NOMO-1 treated with dmso at 0.1 percent for 144 hours (cell line): Measurements from ENCODE around the gene AMN.

Source experiments
- DNase-seq: peaks from one replicate; lab custom pipeline; 2025; ENCODE audit not compliant: unreplicated experiment; lab: John Stamatoyannopoulos, UW

AMN gene

DNA sequence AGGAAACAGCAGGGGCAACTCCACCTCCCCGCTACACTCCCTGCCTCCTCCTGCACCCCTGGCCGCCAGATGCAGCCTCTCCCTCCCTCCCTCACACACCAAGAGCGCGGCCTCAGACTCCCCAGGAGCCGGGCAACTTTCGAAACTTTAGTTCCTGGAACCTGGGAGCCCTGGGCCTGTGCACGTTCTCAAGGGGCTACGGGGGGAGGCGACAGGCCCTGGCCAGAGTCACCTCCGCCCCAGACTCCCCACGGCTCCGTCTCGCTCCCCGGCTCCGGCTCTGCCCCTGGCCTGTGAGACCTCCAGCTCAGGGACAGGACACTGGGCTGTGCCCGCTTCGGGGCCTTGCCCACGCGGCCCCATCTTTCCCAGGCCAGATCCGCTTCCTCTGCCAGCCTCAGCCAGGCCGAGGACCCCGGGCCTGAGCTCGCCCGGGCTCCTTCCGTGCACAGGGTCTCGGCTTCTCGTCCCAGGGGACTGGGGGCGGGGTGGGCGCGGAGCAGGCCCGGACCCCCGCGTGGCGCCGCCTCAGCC lies 5.5 kb downstream of the AMN start:
- no peak for DNase-seq

DNA sequence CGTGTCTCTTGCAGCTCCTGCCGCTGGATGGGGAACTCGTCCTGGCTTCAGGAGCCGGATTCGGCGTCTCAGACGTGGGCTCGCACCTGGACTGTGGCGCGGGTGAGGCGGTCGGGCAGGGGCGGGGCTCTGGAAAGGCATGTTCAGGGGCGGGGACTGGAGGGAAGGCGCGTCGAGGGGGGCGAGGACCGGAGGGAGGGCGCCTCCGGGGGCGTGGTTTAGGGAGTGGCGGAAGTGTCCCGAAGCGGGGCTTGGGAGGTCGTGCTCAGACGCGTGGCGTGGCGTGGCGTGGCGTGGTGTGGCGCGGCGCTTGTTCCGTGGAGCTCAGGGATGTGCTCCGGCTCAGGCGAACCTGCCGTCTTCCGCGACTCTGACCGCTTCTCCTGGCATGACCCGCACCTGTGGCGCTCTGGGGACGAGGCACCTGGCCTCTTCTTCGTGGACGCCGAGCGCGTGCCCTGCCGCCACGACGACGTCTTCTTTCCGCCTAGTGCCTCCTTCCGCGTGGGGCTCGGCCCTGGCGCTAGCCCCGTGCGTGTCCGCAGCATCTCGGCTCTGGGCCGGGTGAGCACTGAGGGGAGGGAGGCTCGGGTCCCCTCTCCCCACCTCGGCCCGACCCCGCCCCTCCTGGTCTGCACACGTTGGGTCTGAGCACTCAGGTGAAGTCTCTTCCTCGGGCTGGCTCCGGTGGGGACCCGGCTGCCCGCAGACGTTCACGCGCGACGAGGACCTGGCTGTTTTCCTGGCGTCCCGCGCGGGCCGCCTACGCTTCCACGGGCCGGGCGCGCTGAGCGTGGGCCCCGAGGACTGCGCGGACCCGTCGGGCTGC lies 6.2 kb downstream of the AMN start:
- peak; percentile 74 for DNase-seq

DNA sequence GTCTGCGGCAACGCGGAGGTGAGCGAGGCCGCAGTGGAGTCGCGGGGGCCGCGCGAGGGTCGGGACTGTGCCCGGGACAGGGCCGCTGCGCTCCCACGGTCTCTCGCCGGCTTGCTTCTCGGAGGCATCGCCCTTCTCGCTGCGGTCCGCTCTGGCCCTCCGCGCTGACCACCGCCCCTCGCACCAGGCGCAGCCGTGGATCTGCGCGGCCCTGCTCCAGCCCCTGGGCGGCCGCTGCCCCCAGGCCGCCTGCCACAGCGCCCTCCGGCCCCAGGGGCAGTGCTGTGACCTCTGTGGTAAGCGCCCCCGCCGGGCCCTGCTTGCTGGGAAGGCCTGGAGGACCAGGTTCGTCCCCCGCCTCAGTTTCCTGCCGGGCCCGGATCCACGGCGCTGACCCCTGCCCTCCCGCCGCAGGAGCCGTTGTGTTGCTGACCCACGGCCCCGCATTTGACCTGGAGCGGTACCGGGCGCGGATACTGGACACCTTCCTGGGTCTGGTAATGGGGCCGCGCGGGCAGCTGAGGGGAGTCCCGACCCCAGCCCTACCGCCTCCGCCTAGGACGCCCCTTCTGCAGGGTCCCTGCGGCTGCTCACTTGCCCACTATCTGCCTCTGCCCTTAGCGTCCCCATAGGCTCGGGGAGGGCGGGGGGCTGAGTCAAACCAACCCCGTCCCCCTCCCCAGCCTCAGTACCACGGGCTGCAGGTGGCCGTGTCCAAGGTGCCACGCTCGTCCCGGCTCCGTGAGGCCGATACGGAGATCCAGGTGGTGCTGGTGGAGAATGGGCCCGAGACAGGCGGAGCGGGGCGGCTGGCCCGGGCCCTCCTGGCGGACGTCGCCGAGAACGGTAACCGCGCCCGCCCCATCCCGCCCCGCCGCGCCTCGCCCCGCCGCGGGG lies 7.0 kb downstream of the AMN start:
- no peak for DNase-seq

DNA sequence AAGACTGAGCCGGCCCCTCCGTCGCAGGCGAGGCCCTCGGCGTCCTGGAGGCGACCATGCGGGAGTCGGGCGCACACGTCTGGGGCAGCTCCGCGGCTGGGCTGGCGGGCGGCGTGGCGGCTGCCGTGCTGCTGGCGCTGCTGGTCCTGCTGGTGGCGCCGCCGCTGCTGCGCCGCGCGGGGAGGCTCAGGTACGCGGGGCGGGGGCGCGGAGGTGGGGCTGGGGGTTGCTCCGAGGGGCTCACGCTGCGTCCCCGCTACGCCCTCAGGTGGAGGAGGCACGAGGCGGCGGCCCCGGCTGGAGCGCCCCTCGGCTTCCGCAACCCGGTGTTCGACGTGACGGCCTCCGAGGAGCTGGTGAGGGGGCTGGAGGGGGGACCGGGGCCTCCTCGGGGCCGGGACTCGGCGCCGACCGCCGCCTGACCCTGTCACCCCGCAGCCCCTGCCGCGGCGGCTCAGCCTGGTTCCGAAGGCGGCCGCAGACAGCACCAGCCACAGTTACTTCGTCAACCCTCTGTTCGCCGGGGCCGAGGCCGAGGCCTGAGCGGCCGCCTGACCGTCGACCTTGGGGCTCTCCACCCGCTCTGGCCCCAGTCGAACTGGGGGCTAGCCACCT lies 7.8 kb downstream of the AMN start:
- no peak for DNase-seq

DNA sequence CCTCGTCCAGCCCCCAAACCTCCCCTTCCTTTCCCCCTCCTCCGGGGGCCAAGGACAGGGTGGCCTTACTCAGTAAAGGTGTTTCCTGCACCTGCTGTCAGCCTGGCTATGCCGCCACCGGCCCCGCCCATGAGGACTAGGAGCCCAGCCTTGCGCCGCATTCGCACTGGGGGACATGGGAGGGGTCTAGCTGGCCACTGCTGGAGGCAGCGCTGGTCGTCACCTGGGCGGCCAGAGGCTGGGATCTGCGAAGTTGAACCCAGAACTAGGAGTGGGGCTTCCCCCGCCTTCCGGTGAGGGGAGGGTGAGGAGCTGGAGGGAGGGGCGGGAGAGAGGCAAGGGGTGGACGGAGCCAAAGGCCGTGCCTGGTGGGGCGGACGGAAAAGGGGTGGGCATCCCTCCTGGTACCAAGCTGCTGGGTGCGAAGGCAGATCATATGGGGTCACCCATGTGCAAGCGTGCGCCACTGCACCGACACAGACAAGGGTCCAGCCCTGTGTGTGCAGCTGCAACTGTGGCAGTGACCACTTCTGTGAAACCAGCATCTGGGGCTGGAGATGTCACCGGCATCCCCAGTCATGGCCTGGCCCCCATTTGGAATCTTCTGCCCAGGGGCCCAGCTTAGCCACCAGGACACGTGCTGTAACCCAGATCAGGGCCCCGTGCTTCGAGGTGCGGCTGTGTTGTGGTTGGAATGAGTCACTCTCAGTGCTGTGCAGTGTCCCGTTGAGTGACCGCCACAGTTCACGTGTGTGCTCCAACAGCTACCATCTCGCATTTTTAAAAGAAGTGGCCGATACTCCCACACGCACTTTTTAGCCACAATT lies 8.5 kb downstream of the AMN start:
- no peak for DNase-seq

DNA sequence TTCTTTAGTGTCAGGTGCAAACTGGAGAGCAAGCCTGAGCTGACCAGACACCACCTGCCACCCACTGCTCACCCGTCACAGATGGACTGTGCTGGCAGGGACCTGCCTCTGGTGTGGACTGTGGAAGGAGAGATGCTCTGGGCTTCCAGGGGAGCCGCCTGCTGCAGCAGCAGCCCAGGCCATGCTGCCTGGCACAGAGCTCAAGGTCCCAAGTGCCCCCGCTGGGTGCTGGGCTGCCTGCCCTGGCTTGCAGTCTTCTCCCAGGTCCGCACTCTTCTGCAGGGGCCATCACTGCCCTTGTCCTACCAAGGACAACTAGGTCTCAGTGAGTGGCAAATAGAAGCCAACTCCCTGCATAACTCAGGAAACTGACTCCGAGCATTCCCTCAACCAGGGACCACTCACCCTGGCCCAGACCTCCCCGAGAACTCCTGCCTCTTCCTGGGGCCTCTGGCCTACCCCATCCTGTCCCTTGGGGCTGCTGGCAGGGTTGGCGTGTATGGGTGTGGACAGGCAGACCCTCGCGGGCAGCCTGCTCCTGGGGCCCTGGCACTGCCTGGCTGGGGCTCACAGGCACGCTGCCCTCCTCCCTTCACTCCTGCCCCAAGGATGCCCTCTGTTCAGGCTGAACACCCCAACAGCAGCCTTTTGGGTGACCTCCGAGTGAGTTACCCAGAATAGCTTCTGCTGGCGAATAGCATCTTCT lies 9.3 kb downstream of the AMN start:
- no peak for DNase-seq

DNA sequence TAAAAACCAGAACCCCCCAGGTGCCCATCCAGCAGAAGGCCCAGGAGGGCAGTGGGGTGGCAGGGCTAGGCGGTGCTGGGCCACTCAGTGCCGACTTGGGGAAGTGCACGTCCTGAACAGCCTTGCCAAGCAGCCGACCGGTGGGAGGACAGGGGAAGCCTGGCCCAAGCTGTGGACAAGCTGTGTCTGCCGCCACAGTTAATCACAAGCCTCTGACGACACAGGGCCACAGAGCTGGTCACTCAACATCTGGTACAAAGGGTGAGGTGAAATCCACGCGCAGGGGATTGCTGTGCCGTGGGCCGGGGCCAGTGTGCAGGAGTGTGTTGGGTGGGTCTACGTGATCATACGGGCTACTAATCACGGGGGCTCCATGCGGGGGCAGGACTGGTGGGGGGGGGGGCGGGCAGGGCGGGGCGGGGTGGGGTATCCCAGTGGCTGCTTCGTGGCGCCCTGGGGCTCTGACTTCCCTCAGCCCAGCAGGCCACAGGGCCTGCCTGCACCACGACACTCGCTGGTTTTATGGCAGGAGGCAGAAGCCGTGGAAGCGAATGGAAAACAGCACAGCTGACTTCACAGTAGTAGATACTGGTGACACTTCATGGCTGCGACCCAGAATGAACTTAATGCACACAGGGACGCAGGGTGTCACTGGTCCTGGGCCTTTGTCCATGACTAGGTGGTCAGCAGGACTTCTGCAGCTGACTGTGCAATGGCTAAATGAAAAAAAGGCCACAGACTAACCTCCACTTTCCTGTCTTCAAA lies 10.2 kb downstream of the AMN start:
- no peak for DNase-seq

DNA sequence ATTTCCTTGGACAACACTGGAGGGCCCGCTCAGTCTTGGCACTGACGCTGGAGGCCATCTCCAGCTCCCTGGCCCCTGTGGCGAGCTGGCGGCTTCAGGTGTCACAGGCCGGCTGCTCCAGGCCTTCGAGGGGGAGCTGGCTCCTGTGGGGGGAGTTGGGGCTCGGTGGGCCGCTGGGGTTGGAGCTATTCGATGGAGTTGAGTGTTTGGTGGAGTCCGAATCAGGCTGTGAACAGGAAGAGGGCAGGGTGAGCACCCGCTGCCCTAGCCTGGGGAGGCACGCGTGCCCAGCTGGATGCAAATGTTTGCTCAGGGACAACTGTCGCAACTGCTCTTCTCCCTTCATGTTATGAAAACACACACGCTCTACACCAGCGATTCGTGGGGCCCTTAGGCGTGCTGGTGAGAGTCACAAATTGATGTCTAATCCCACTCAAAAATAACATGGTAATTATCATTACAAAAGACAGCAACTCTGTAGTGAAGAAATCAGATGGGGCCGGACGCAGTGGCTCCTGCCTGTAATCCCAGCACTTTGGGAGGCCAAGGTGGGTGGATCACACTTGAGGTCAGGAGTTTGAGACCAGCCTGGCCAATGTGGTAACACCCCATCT lies 11.3 kb downstream of the AMN start:
- DNase-seq, result no peak

DNA sequence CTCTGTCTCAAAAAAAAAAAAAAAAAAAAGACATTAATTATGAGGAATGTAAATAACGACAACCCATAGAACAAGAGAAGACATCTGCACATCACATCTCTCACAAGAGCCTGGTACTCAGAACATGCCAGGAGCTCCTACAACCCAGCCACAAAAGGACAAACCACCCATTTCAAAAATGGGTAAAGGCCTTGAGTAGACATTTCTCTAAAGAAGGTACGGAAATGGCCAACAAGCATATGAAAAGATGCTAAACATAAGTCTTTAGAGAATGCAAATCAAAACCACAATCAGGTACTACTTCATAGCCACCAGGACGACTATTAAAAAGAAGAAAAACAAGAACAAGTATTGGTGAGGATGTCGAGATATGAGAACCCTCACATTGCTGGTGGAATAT lies 13.3 kb downstream of the AMN start:
- no peak for DNase-seq

DNA sequence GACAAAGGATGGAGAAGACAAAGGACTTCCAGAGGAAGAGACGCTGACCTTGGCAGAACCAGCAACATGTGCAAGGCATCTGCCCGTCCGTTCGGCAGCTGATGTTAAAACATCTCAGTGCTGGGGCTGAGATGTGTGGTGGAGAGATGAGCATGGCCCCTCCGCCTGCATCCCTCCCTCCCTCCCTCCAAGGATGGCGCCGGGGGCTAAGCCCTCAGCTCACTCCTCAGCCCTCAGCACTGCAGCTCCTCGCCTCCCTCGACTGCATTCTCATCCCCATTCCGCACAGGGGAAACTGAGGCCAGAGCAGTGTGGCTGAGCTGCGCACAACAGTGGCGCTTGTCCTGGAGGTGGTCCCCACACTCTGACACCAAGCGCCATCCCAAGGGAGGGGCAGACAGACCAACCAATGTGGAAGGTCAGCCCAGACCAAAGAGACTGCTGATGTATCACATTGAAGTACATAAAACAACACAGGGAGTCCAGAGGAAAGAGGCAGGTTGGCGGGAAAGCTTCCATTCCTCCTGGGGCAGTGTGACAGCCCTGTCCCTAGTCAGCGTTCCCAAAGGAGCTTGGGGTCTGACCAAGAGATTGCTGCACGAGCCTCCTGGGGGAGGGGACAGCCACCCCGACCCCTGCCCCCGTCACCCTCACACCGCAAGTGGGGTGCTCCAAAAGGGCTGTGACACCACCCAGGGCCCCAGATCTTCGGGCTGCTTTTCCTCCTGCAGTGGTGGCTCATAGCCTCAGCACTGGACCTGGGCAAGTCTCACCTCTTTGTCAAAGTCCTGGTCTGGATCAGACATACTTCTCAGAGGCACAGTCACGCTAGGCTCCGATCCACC lies 15.1 kb downstream of the AMN start:
- no peak for DNase-seq

DNA sequence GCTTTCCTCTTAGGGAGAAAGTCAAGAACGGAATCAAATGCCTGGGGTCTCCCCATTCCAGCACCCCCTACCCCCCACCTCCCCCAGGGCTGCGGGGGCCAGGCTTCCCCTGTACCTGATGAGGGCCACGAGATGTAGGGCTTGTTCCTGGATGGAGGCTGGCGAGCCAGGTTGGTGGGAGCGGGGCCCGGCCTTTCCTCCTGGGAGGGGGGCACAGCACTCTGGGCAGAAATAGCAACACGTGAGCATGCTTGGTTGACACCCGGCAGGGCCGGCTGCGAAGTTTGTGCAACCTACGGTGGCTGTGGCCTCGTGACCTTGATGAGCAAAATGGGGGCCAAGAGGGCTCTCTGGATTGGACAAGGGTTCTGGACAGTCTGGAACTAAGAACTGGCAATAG lies 15.7 kb downstream of the AMN start:
- DNase-seq, result no peak

DNA sequence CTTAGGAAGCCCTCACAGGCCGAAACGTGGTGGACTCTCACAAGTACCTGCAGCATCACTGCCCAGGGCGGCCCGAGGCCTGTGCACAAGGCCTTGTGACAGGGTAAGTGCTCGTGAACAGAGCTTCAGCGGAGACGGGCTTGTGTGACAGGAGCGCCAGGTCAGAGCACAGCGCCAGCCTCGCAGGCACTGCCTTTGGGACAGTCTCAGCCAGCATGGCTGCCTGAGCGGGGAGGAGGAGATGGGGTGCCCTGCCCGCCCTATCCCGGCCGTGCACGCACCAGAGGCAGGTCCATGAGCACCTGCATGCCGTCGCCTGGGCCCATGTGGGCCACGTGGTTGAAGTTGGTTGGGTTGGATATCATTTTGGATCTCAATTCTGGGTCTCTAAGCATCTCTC lies 16.9 kb downstream of the AMN start:
- no peak for DNase-seq

DNA sequence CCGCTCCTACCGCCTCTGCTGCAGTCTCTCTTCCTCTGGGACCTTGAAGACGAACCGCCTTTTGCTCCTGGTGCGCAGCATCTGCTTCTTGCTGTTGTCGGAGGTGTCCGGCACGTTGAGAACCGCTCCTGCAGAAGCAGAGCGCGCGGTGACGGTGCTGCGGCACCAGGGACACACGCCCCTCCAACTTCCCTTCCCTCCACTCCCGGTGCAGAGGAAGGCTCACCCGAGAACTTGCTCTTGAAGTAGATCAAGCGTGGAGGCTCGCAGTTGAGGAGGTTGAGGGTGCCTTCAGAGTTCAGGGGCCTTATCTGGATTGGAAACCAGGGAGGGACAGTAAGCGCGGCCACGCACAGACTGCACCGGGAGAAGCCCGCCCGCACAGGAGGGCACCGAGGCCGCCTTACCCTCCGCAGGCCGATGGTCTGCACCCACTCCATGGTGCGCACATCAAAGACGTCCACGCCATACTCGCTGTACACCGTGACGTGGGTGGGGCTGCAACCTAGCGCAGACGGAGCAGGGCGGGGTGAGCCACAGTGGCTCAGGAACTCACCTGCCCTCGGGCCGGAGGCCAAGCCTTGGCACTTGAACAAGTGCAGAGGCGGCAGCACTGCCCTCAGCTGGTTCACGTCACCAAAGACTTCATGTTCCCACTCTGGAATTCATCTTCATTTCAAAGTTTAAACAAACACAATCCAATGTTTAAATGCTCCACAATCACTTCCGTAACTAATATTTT lies 17.5 kb downstream of the AMN start:
- DNase-seq, result no peak

DNA sequence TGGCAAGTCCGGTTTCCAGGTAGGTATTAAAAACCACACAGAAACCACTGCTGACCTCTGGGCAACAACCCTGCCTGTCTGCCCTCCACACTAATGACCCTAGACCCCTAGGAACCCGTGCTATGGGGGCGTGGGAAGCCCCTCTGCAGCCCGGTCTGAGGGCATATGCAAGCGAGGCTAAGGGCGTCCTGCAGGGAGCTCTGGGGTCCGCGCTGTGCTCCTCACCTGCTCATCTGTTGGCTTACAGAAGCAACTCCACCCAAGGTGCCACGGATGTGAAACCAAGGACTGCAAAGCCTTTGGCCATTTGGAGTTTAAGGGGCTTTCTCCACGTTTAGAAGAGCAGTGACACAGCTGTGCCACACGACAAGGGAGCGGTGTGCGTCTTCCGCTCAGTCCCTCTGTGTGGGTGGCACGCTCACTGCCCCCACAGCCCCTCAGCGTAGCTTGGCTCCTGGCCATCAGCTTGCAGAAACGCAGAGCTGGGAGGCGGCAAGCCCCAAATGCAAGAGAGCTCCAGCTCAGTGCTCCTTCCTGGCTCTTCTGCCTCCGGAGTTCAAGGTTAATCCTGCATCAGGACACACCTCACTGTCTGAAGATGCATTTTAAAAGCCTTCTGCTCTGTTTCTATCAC lies 18.4 kb downstream of the AMN start:
- no peak for DNase-seq

DNA sequence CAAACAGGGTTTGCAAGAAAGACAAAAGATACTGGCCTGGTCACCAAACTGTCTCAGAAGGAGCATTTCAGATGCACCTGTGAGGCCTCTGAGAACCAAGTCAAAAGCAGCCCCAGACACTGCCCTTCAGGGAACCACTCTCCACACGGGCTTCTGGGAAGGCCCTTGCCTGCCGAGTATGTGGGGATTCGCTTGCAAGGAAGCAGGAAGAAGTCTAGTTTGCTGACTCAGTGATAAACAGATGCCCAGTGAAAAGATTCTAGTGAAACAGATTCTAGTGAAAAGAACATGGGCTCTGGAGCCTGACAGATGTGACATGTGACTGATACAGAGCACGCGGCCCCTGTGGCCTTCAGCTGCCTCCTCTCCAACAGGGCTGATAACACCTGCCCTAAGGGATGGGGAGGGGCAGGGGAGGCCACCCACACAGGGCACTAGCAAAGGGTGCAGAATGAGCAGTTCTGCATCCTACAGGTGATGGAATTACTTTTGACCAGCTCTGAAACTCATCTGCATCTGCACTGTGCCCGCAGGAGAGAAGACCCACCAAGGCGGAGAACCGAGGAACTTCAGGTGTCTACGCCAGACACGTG lies 19.1 kb downstream of the AMN start:
- DNase-seq, result no peak

DNA sequence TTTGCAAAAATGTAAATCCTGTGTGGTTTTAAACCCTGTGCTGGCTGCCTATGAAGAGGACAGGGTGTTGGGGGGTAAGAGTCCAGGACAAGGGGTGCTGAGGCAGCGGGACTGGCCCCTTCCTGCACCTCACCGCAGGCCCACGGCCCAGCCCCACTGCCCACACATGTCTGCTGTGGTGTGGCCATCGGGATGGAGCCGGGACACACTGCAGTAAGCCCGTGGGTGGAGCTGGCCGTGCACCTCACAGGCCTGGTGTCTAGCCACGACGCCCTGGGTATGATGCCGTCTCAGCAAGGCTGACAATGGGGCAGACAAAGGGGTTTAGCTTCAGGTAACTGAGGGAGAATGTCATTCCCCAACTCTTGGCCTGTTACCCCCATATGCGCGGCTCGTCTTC lies 19.6 kb downstream of the AMN start:
- DNase-seq, result no peak
